ENCODE measurements around the gene GLYATL2. TPM values are rescaled to one million over a fixed set of nuclear protein-coding genes. Genes with fewer than 3 reads are reported as not detected.

GLYATL2 gene
- total RNA-seq, 1 experiment from 2014 or later = not detected

DNA sequence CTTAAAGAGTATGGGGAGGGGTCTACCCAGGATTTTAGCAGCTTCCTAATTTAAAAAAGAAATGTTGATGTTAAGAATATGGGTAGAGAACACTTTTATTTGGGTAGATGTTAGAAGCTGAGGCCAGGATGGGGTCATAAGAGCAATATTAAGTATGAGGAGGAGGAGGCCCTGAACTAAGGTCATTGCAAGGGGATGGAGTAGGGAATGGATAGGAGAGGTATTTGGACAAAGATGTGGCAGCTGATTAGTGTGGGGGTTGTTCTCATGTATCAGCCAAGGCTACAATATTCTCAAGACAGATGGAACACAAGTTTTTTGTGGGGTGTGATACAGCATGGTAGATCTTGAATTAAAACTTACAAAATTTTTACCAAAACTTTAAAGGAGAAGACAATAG lies 35.7 kb upstream of the GLYATL2 start (continued):
- TF ChIP-seq CEBPB (IDR thresholded peaks at IDR 0.05; ENCODE audit: low read depth) (no peak), SIN3A (IDR thresholded peaks at IDR 0.05; ENCODE audit: low read depth) (no peak), ELF1 (IDR thresholded peaks at IDR 0.05; ENCODE audit: borderline replicate concordance, low read depth) (no peak), POLR2A (IDR thresholded peaks at IDR 0.05; ENCODE audit: borderline replicate concordance, extremely low read depth, insufficient read depth, insufficient read length) (no peak), FOSL1 (IDR thresholded peaks at IDR 0.05; ENCODE audit: low read depth) (no peak), EGR1 (IDR thresholded peaks at IDR 0.05; ENCODE audit: low read depth) (no peak), CBX3 (IDR thresholded peaks at IDR 0.05; ENCODE audit: low read depth) (no peak), ZFX (IDR thresholded peaks at IDR 0.05) (no peak), SP1 (IDR thresholded peaks at IDR 0.05; ENCODE audit: low read depth) (no peak), RAD21 (IDR thresholded peaks at IDR 0.05; ENCODE audit: low read depth) (no peak)
- TF ChIP-seq, protein P1, sequence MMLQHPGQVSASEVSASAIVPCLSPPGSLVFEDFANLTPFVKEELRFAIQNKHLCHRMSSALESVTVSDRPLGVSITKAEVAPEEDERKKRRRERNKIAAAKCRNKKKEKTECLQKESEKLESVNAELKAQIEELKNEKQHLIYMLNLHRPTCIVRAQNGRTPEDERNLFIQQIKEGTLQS (IDR thresholded peaks at IDR 0.05) = no peak
- TF ChIP-seq, protein P2, sequence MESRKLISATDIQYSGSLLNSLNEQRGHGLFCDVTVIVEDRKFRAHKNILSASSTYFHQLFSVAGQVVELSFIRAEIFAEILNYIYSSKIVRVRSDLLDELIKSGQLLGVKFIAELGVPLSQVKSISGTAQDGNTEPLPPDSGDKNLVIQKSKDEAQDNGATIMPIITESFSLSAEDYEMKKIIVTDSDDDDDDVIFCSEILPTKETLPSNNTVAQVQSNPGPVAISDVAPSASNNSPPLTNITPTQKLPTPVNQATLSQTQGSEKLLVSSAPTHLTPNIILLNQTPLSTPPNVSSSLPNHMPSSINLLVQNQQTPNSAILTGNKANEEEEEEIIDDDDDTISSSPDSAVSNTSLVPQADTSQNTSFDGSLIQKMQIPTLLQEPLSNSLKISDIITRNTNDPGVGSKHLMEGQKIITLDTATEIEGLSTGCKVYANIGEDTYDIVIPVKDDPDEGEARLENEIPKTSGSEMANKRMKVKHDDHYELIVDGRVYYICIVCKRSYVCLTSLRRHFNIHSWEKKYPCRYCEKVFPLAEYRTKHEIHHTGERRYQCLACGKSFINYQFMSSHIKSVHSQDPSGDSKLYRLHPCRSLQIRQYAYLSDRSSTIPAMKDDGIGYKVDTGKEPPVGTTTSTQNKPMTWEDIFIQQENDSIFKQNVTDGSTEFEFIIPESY (IDR thresholded peaks at IDR 0.05; ENCODE audit: extremely low read depth, insufficient replicate concordance, low read length) = no peak

DNA sequence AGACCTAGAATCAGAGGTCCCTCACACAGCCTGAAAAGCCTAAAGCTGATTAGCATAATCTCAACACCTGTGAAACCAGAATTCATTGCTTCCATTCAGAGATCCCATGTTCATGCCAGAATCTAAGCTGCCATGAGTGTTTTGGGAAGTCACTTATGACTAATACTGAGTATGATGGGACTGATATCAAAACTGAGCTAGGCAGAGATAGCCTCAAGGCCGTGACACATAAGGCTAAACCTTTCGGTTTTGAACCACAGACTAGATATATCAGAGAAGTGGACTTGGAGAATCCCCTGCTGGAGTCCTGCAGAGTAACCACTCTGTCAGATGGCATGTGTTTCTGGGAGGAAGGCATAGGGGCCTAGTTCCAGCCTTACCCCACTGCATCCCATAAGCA lies 23.1 kb upstream of the GLYATL2 start:
- RAD21 ChIA-PET (ENCODE audit: low non-redundant PET in 1 of 2, low total read pairs in 2 of 2, uncharacterized antibody in 2 of 2, unreplicated experiment in 2 of 2) = no interaction called here
- H3K27ac ChIP-seq (ENCODE audit: low read depth, low read length) = no peak overlapping the region
- H3K4me2 ChIP-seq (ENCODE audit: low read length) = no peak overlapping the region
- intact Hi-C loops (cut with micrococcal nuclease) = no loop called here
- H3K4me3 ChIP-seq (replicated peaks in 1 of 2; ENCODE audit: low read depth in 1 of 2, low read length in 2 of 2) = no peak overlapping the region
- CTCF ChIA-PET = no interaction called here
- no peaks in the 10 kb centered on the region for H3K27me3 ChIP-seq (ENCODE audit: insufficient read depth, low read length)
- no peaks in the 10 kb centered on the region for H3K9me2 ChIP-seq (ENCODE audit: insufficient read depth)
- ATAC-seq (no peak), DNase-seq (ENCODE audit: low read depth, low spot score) (no peak)
- no peaks in the 10 kb centered on the region for H4K20me1 ChIP-seq (ENCODE audit: insufficient read depth)
- POLR2A ChIA-PET = no interaction called here
- H3K9me3 ChIP-seq (ENCODE audit: control insufficient read depth in 1 of 2, insufficient read depth in 1 of 2, low read depth in 1 of 2, low read length in 2 of 2) = no peaks in the 10 kb centered on the region
- no peaks in the 10 kb centered on the region for H3K4me1 ChIP-seq (ENCODE audit: control insufficient read depth in 1 of 2, insufficient read depth in 2 of 2, low read length in 2 of 2)
- H3K36me3 ChIP-seq (ENCODE audit: control insufficient read depth in 1 of 2, insufficient read depth in 2 of 2, low read length in 2 of 2) = no peaks in the 10 kb centered on the region
- no peaks in the 10 kb centered on the region for H3K79me2 ChIP-seq (ENCODE audit: insufficient read depth, low read length)
- BruUV-seq (replicated peaks) = no TSS peak
- H3K9ac ChIP-seq (ENCODE audit: low read length) = no peak overlapping the region
- H2AFZ ChIP-seq (ENCODE audit: low read depth, low read length, poor library complexity, severe bottlenecking) = no peak overlapping the region
- TF ChIP-seq, protein P3, sequence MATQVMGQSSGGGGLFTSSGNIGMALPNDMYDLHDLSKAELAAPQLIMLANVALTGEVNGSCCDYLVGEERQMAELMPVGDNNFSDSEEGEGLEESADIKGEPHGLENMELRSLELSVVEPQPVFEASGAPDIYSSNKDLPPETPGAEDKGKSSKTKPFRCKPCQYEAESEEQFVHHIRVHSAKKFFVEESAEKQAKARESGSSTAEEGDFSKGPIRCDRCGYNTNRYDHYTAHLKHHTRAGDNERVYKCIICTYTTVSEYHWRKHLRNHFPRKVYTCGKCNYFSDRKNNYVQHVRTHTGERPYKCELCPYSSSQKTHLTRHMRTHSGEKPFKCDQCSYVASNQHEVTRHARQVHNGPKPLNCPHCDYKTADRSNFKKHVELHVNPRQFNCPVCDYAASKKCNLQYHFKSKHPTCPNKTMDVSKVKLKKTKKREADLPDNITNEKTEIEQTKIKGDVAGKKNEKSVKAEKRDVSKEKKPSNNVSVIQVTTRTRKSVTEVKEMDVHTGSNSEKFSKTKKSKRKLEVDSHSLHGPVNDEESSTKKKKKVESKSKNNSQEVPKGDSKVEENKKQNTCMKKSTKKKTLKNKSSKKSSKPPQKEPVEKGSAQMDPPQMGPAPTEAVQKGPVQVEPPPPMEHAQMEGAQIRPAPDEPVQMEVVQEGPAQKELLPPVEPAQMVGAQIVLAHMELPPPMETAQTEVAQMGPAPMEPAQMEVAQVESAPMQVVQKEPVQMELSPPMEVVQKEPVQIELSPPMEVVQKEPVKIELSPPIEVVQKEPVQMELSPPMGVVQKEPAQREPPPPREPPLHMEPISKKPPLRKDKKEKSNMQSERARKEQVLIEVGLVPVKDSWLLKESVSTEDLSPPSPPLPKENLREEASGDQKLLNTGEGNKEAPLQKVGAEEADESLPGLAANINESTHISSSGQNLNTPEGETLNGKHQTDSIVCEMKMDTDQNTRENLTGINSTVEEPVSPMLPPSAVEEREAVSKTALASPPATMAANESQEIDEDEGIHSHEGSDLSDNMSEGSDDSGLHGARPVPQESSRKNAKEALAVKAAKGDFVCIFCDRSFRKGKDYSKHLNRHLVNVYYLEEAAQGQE (IDR thresholded peaks at IDR 0.05; ENCODE audit: low read depth) = no peak
- TF ChIP-seq RAD21 (IDR thresholded peaks at IDR 0.05; ENCODE audit: low read depth) (no peak), ZFX (IDR thresholded peaks at IDR 0.05) (no peak), CBX3 (IDR thresholded peaks at IDR 0.05; ENCODE audit: low read depth) (no peak), EGR1 (IDR thresholded peaks at IDR 0.05; ENCODE audit: low read depth) (no peak), EZH2 (IDR thresholded peaks at IDR 0.05) (no peak), FOSL1 (IDR thresholded peaks at IDR 0.05; ENCODE audit: low read depth) (no peak), SIN3A (IDR thresholded peaks at IDR 0.05; ENCODE audit: low read depth) (no peak)
- TF ChIP-seq, protein P4, sequence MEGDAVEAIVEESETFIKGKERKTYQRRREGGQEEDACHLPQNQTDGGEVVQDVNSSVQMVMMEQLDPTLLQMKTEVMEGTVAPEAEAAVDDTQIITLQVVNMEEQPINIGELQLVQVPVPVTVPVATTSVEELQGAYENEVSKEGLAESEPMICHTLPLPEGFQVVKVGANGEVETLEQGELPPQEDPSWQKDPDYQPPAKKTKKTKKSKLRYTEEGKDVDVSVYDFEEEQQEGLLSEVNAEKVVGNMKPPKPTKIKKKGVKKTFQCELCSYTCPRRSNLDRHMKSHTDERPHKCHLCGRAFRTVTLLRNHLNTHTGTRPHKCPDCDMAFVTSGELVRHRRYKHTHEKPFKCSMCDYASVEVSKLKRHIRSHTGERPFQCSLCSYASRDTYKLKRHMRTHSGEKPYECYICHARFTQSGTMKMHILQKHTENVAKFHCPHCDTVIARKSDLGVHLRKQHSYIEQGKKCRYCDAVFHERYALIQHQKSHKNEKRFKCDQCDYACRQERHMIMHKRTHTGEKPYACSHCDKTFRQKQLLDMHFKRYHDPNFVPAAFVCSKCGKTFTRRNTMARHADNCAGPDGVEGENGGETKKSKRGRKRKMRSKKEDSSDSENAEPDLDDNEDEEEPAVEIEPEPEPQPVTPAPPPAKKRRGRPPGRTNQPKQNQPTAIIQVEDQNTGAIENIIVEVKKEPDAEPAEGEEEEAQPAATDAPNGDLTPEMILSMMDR (IDR thresholded peaks at IDR 0.05 in 2 of 3, conservative IDR thresholded peaks at IDR 0.05 in 1 of 3; ENCODE audit: borderline replicate concordance in 1 of 3, insufficient read depth in 1 of 3, low read depth in 2 of 3, low read length in 2 of 3) = no peak
- TF ChIP-seq, protein P1 (IDR thresholded peaks at IDR 0.05) = no peak
- TF ChIP-seq, protein P2 (IDR thresholded peaks at IDR 0.05; ENCODE audit: extremely low read depth, insufficient replicate concordance, low read length) = no peak
